Astrocyte of the cerebellum (primary cell): ENCODE data around the gene USP32.

Experiments used
- DNase-seq: peaks from one replicate; pipeline ENCODE4 v3.0.0-alpha.2; 2011; ENCODE audit warnings: low read depth
- H3K4me3 ChIP-seq: 2 replicates; pipeline ENCODE4 v1.5.1; 2011; ENCODE audit warnings: mild to moderate bottlenecking, low read depth, low read length, moderate library complexity
- in situ Hi-C: cut with HindIII; loops from 2 replicates; pipeline ENCODE4 v1.10.0; 2017; ENCODE audit warnings: low sequenced_read_pairs
- TF ChIP-seq, protein P1 (sequence below): IDR thresholded peaks from 2 replicates; pipeline ENCODE4 v1.5.1; 2012; ENCODE audit warnings: low read length, low read depth, moderate library complexity, mild to moderate bottlenecking; ENCODE audit errors: missing control alignments

Gene USP32

DNA sequence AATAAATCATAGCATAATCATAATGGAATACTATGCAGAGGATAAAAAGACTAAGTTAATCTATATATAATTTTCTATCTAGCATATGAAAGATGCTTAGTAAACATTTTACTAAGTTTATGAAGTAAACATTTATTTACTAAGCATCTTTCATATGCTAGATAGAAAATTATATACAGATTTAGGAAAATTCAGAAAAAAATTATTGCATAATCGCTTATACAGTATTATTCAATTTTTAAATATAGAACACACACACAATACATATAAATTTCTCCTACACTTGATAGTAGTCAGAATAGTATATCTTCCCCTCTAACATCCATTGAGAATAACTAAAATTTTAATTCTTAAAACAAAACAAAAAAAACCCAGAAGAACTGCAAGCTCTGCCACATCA lies 131.4 kb downstream of the USP32 start:
- in situ Hi-C loops = no loop called here
- TF ChIP-seq, protein P1, sequence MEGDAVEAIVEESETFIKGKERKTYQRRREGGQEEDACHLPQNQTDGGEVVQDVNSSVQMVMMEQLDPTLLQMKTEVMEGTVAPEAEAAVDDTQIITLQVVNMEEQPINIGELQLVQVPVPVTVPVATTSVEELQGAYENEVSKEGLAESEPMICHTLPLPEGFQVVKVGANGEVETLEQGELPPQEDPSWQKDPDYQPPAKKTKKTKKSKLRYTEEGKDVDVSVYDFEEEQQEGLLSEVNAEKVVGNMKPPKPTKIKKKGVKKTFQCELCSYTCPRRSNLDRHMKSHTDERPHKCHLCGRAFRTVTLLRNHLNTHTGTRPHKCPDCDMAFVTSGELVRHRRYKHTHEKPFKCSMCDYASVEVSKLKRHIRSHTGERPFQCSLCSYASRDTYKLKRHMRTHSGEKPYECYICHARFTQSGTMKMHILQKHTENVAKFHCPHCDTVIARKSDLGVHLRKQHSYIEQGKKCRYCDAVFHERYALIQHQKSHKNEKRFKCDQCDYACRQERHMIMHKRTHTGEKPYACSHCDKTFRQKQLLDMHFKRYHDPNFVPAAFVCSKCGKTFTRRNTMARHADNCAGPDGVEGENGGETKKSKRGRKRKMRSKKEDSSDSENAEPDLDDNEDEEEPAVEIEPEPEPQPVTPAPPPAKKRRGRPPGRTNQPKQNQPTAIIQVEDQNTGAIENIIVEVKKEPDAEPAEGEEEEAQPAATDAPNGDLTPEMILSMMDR = no peak
- H3K4me3 ChIP-seq = no peak overlapping the region
- no peak for DNase-seq

DNA sequence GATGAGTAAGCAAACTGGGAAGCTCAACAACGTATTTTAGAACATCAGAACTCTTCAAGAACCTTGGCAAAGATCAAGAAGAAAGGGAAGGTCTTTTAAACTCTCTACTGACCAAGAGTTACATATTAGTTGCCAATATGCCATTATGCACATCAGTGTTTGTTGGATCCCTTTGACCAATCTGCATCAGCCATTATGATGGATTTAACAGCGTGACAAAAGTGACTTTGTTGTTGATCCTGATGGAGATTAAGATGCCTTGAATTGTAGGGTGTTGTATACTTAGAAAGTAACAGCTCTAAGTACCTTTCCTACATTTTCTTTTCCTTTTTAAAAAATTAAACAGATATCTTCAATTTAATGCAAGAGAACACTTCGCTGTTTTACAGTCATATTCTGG lies 133.6 kb downstream of the USP32 start:
- TF ChIP-seq, protein P1 = no peak
- H3K4me3 ChIP-seq = no peak overlapping the region
- in situ Hi-C loops = no loop called here
- no peak for DNase-seq

DNA sequence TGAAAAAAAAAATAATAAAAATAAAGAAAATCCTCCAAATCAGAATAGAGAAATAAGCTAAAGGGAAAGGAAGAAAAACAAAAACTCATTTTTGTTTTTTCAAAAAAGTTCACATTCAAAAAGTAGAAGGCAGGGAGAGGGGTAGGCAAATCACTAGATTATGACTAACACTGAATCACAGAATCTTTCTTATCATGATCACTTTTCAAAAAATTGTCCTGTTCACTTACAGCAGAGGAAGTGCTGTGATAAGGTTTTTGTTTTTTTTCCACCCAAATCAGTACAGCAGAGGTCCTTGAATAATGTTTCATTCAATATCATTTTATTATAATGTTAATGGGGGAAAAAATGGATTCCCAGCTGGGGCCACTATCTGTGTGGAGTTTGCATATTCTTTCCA lies 135.8 kb downstream of the USP32 start:
- in situ Hi-C loops = no loop called here
- DNase-seq = no peak
- TF ChIP-seq, protein P1 = no peak
- H3K4me3 ChIP-seq = no peak overlapping the region

DNA sequence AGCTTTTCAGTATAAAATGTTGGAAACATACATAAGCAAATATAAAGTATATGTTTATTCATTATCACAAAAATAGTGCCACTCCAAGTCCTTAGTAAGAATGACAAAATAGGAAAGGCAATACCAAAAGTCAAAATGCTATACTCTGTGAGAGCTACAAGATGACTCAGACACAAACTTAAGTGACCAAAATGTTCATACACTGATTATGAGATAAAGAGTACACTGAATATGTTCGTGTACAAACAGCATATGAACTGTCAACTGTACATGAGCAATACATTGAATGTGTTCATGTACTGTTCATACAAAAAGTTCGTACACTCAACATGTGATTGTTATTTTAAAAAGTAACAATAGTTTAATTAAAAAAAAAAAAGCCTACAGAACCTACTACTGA lies 138.9 kb downstream of the USP32 start:
- in situ Hi-C loops = no loop called here
- DNase-seq = no peak

DNA sequence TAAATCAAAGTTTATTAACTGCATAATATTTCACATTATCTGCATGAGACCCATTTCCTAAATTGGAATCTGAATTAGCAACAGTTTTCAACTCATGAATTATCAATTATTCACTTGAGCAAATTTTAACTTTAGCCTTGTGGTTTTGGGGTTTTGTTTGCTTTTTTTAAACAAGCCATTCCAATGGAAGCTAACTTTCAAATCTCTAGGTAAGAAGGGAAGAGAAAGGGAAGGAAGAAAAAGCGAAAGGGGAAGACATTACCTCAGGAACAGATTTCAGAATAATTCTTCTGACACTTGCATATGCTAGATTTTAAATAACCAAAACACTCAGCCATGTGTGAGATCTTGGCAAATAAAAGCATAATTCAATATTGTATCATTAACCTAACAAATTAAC lies 139.5 kb downstream of the USP32 start:
- in situ Hi-C loops = no loop called here
- H3K4me3 ChIP-seq = no peak overlapping the region
- TF ChIP-seq, protein P1 = no peak
- no peak for DNase-seq

More for the DNA sequence above, 138.9 kb downstream of the USP32 start:
- TF ChIP-seq, protein P1 = no peak
- no peak overlapping the region for H3K4me3 ChIP-seq

DNA sequence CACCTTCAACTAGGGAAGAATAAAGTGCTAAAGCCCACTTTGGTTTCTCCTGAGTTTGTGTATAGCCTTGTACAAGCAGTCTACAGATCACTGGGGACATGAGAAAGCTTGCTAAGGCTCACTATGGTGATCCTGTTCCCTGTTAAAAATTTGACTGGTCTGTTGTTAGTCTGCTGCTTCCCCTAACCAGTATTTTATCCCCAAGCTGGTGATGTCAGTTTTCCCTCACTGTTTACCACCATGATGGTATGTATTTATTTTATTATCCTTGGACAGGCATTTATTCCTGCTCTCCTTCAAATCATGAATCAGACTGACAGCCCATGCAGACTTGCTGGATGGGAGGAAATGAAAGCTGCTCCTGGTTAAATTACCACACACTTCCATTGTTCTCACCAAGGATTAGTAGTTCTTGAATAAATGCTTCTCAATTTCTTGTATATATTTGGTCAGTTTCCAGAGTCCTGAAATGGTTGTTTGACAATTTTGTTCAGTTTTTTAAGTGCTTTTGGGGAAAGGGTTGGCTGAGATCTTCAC lies 142.6 kb downstream of the USP32 start:
- in situ Hi-C loops = no loop called here
- TF ChIP-seq, protein P1 = no peak
- no peak overlapping the region for H3K4me3 ChIP-seq
- no peak for DNase-seq
